ENCODE measurements around the gene NRP1. TPM values are rescaled to one million over a fixed set of nuclear protein-coding genes. Genes with fewer than 3 reads are reported as not detected.

The NRP1 gene
- total RNA-seq, 1 donor = 173 TPM

DNA sequence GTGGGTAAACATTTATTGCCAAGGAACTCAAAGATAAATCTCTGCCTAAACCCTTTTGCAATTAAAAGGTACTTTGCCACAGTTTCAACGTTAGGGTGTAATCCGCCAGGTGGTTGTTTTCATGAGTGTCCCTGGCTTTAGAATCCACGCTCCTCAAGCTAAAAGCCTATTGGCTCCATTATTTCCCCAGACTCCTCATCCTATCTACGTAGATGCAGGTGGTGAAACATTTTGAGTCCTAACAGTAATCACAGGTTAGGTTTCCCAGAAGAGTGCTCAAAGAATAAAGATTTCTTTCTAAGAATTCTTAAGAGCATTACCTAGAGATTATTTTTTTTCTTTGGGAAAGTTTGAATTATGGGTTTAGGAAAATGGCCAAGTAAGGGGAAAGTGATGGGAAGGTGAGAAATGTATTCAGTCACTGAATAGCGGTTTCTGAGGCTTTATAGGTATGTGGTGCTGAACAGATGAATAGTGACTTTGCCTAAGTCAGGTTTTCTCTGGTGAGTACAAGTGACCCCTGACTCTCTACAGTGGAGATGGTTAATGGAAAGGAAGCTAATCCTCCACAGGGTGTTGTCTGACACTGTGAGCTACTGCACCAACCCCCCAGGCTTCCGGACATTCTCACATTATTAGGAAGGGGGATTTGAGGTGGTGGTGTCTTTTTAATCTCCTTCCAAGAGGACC is 60.2 kb downstream of the NRP1 start:
- no peak overlapping the region for H3K4me3 ChIP-seq (ENCODE audit: insufficient read depth, low read length)
- no peak overlapping the region for H2AFZ ChIP-seq (ENCODE audit: low read length)
- peaks cover 42% of the 10 kb centered on the region for H3K36me3 ChIP-seq (ENCODE audit: insufficient read depth, low read length)
- no peaks in the 10 kb centered on the region for H3K27me3 ChIP-seq (ENCODE audit: insufficient read depth, low read length)
- H3K79me2 ChIP-seq (ENCODE audit: insufficient read depth, low read length) = peaks cover 84% of the 10 kb centered on the region
- no peak for DNase-seq (ENCODE audit: insufficient read length, low spot score, missing footprints)
- peak overlapping the region; percentile 99 for H3K27ac ChIP-seq (ENCODE audit: low read depth, low read length)
- H3K4me1 ChIP-seq (ENCODE audit: insufficient read depth, low read length) = peaks cover 59% of the 10 kb centered on the region
- H3K9me3 ChIP-seq (ENCODE audit: low read depth, low read length) = no peaks in the 10 kb centered on the region
- TF ChIP-seq, protein P1, sequence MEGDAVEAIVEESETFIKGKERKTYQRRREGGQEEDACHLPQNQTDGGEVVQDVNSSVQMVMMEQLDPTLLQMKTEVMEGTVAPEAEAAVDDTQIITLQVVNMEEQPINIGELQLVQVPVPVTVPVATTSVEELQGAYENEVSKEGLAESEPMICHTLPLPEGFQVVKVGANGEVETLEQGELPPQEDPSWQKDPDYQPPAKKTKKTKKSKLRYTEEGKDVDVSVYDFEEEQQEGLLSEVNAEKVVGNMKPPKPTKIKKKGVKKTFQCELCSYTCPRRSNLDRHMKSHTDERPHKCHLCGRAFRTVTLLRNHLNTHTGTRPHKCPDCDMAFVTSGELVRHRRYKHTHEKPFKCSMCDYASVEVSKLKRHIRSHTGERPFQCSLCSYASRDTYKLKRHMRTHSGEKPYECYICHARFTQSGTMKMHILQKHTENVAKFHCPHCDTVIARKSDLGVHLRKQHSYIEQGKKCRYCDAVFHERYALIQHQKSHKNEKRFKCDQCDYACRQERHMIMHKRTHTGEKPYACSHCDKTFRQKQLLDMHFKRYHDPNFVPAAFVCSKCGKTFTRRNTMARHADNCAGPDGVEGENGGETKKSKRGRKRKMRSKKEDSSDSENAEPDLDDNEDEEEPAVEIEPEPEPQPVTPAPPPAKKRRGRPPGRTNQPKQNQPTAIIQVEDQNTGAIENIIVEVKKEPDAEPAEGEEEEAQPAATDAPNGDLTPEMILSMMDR (IDR thresholded peaks at IDR 0.05; ENCODE audit: extremely low read depth, low read depth, low read length) = no peak
- H3K4me2 ChIP-seq (ENCODE audit: insufficient read depth, low read length) = peak overlapping the region; percentile 85
- H4K20me1 ChIP-seq (ENCODE audit: insufficient read depth, low read length) = no peaks in the 10 kb centered on the region

DNA sequence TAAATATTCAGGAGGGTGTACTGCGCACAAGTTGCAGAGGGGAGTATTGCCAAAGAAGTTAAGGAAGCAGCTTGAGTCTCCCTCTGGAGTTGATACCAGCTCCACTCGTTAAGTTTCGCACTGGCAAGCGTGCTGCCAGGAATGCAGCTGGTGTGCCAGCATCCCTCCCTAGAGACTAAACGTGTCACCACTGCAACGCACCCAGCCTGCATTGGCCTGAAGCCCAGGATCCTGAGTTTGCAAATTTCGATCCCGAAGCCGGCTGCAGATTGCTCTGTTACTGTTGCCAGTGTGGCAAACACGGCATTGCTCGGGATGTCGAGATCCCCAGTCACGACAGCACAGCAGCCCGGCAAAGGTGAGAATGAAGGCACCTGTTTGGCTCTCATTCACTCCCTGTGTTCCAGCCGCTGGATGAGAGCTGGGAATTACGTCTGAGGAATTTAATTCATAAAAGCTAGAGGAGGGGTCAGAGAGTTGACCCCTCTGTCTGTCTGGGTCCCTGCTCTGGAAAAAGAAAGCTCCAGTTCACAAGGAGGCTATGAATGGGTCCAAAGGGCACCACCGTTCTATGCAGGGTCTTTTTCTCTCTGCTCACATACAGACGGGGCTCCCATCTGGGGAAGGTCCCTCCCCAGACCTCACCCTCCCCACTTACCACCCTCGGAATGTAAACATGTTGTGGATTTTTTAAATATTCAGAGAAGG is 61.0 kb downstream of the NRP1 start:
- H3K27me3 ChIP-seq (ENCODE audit: insufficient read depth, low read length) = no peaks in the 10 kb centered on the region
- H3K36me3 ChIP-seq (ENCODE audit: insufficient read depth, low read length) = peaks cover 42% of the 10 kb centered on the region
- peak; percentile 80 for DNase-seq (ENCODE audit: insufficient read length, low spot score, missing footprints)
- H3K27ac ChIP-seq (ENCODE audit: low read depth, low read length) = peak overlapping the region; percentile 99
- peaks cover 83% of the 10 kb centered on the region for H3K79me2 ChIP-seq (ENCODE audit: insufficient read depth, low read length)
- H4K20me1 ChIP-seq (ENCODE audit: insufficient read depth, low read length) = no peaks in the 10 kb centered on the region
- peaks cover 51% of the 10 kb centered on the region for H3K4me1 ChIP-seq (ENCODE audit: insufficient read depth, low read length)
- H3K9me3 ChIP-seq (ENCODE audit: low read depth, low read length) = no peaks in the 10 kb centered on the region
- no peak overlapping the region for H2AFZ ChIP-seq (ENCODE audit: low read length)
- peak overlapping the region; percentile 57 for H3K4me3 ChIP-seq (ENCODE audit: insufficient read depth, low read length)
- peak overlapping the region; percentile 85 for H3K4me2 ChIP-seq (ENCODE audit: insufficient read depth, low read length)
- TF ChIP-seq, protein P1 (IDR thresholded peaks at IDR 0.05; ENCODE audit: extremely low read depth, low read depth, low read length) = peak; percentile 28

DNA sequence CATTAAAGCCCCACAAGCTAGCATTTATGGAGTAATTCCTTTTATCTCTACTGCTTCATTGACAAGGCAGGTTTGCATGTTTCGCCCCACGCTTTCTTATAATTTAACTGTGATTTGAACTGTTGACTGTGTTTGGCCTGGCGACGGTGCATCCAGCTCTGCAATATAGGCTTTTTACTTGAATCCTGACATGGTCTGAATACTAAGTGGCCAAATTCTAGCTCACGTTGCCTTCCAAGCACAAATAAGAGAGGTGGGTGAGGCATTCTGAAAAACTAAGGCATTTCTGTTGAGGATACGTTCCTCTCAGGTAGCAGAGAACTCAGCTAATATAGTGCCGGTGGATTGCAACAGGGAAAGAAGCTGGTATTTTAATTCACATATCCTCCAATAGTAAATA is 61.8 kb downstream of the NRP1 start:
- Histone ChIP-seq H3K9me3 (ENCODE audit: low read depth, low read length) (no peaks in the 10 kb centered on the region), H2AFZ (ENCODE audit: low read length) (no peak overlapping the region), H3K79me2 (ENCODE audit: insufficient read depth, low read length) (peaks cover 81% of the 10 kb centered on the region), H3K36me3 (ENCODE audit: insufficient read depth, low read length) (peaks cover 45% of the 10 kb centered on the region), H4K20me1 (ENCODE audit: insufficient read depth, low read length) (no peaks in the 10 kb centered on the region), H3K27me3 (ENCODE audit: insufficient read depth, low read length) (no peaks in the 10 kb centered on the region), H3K27ac (ENCODE audit: low read depth, low read length) (peak overlapping the region; percentile 99), H3K4me2 (ENCODE audit: insufficient read depth, low read length) (peak overlapping the region; percentile 51), H3K4me3 (ENCODE audit: insufficient read depth, low read length) (peak overlapping the region; percentile 11), H3K4me1 (ENCODE audit: insufficient read depth, low read length) (peaks cover 43% of the 10 kb centered on the region)
- TF ChIP-seq, protein P1 (IDR thresholded peaks at IDR 0.05; ENCODE audit: extremely low read depth, low read depth, low read length) = no peak
- no peak for DNase-seq (ENCODE audit: insufficient read length, low spot score, missing footprints)

DNA sequence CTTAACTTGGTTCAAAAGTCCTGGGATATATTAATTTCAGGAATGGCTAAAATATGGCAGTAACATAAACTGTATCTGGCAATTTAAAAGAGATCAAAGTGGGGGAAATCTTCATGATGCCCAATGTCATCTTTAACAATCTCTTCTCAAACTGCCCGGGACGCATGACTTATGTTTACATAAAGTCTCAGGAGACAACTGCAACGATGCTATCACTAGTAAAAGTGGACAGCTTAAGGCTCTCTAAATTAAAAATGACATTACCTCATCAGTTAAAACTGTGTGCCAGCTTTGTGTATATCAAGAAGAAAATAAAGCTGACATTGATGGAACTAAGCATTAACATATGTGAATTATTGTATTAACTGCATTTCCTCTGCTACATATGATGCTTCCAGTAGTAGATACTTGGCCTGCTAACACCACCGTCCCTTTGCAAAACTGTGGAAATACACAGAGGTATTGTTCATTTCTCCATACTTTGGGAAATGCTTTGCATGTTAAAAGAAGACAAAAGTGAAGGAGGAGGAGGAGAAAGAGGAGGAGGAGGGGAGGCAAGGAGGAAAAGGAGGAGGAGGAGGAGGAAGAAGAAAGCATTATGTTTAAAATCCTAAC is 62.4 kb downstream of the NRP1 start:
- Histone ChIP-seq H3K27me3 (ENCODE audit: insufficient read depth, low read length) (no peaks in the 10 kb centered on the region), H3K36me3 (ENCODE audit: insufficient read depth, low read length) (peaks cover 45% of the 10 kb centered on the region), H3K9me3 (ENCODE audit: low read depth, low read length) (no peaks in the 10 kb centered on the region), H4K20me1 (ENCODE audit: insufficient read depth, low read length) (no peaks in the 10 kb centered on the region), H3K4me2 (ENCODE audit: insufficient read depth, low read length) (peak overlapping the region; percentile 51), H3K79me2 (ENCODE audit: insufficient read depth, low read length) (peaks cover 83% of the 10 kb centered on the region), H2AFZ (ENCODE audit: low read length) (no peak overlapping the region), H3K4me1 (ENCODE audit: insufficient read depth, low read length) (peaks cover 38% of the 10 kb centered on the region), H3K4me3 (ENCODE audit: insufficient read depth, low read length) (no peak overlapping the region), H3K27ac (ENCODE audit: low read depth, low read length) (peak overlapping the region; percentile 99)
- DNase-seq (ENCODE audit: insufficient read length, low spot score, missing footprints) = no peak
- TF ChIP-seq, protein P1 (IDR thresholded peaks at IDR 0.05; ENCODE audit: extremely low read depth, low read depth, low read length) = no peak
